B cell (primary cell): ENCODE measurements around the gene MYH11.

Source experiments
- EZH2 ChIP-seq: IDR thresholded peaks from 2 replicates; pipeline ENCODE4 v1.6.1; 2012; ENCODE audit warnings: borderline replicate concordance, low read depth, mild to moderate bottlenecking, moderate library complexity, low read length; ENCODE audit not compliant: insufficient read depth, poor library complexity, severe bottlenecking
- TF ChIP-seq, protein P1 (sequence below): fragments of 200-600 bp; IDR thresholded peaks from one replicate; pipeline ENCODE4 v1.8.0; 2022; ENCODE audit warnings: antibody characterized with exemption, mild to moderate bottlenecking

DNA sequence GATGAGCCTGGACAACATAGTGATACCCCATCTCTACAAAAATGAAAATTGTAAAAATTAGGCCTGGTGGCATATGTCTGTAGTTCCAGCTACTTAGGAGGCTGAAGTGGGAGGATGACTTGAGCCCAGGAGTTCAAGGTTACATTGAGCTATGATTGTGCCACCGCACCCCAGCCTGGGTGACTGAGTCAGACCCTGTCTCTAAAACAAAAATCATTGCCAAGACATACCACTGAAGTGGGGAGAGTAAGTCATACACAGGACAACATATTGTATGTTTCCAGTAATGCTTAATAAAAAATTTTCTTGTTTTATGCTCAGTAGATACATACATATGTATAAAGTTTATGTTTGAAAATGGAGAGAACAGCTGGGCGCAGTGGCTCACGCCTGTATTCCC, 167.5 kb downstream of the MYH11 start:
- TF ChIP-seq EZH2, result no peak
- TF ChIP-seq, protein P1, sequence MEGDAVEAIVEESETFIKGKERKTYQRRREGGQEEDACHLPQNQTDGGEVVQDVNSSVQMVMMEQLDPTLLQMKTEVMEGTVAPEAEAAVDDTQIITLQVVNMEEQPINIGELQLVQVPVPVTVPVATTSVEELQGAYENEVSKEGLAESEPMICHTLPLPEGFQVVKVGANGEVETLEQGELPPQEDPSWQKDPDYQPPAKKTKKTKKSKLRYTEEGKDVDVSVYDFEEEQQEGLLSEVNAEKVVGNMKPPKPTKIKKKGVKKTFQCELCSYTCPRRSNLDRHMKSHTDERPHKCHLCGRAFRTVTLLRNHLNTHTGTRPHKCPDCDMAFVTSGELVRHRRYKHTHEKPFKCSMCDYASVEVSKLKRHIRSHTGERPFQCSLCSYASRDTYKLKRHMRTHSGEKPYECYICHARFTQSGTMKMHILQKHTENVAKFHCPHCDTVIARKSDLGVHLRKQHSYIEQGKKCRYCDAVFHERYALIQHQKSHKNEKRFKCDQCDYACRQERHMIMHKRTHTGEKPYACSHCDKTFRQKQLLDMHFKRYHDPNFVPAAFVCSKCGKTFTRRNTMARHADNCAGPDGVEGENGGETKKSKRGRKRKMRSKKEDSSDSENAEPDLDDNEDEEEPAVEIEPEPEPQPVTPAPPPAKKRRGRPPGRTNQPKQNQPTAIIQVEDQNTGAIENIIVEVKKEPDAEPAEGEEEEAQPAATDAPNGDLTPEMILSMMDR, result no peak
